GM12801 (cell line): ENCODE data around the gene HK1.

Source experiments
- CTCF ChIP-seq: IDR thresholded peaks from one replicate; pipeline ENCODE4 v1.5.1; 2011; ENCODE audit warnings: control low read depth; ENCODE audit not compliant: insufficient read length; ENCODE audit errors: extremely low read depth

HK1 gene

DNA sequence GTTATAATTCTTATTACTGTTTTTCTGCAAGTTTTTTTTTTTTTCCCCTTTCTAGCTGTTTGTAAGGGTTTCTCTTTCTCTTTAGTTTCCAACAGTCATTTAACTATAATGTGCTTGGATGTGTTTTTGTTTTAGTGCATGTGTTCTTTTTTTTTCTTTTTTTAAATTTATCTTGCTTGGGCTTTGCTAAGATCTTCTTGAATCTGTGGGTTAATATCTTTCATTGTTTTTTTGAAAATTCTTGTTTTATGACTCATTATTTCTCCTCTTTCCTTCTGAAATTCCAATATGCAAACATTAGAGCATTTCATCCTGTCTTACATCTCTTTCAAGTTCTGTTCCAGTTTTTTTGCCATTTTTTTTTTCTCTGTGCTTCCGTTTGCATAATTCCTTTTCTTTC, 5.7 kb upstream of the HK1 start:
- no peak for TF ChIP-seq CTCF

DNA sequence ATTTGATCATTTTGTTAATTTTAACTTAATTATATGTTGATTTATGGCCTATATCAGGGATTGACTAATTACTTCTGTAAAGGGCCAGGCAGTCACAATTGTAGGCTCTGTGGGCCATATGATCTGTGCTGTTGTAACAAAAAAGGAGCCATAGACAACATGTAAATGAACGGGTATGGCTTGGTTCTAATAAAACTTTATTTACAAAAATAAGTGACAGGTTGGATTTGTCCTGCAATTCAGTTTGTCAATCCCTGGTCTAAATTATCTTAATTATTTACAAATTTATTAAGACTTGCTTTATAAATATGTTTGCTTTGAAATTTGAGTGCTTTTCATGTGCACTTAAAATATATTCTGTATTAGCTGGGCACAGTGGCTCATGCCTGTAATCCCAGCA, 2.9 kb upstream of the HK1 start:
- no peak for TF ChIP-seq CTCF

GRCh38 chr10:69276503-69276902, 1.8 kb upstream of the HK1 start:
- no peak for TF ChIP-seq CTCF

GRCh38 chr10:69279110-69279509, 814 bp downstream of the HK1 start:
- TF ChIP-seq CTCF, result no peak

DNA sequence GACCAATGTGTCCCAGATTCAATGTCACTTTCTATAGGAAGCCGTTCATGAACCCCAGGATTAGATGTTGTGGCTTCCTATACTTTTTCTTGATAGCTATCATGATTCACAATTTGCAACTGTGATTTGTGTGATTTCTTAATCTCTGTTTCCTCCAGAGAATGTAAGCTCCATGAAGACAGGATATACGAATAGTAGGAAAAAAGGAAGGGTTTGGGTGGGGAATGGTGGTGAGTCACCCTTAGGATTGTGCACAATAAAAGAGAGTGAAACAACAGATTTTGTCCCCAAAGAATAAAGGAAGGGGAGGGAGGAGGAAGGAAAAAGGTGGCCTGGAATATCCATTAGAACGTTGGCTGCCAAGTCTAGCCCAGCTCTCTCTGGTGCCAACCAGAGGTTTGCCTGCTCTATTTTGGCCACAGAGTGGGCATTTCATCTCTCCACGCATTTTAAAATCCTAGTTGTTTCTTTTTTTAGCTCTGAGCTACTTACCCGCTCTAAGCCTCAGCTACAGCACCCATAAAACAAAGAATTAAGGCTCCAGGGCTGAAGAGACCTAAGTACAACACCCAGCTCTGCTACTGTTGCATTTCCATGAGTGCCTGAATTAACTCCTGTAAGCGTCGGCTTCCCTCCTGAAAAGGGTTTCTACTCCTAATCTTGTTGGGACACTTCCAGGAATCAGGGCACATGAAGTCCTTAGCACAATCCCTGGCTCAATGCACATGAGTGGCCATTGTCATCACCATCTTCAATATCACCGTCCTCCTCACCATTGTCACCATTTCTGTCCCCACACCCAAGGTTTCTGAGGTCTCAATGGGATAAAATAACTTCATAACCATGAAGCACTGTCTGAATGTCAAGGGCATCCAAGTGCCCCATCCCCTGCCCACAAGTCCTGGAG, 3.5 kb downstream of the HK1 start:
- no peak for TF ChIP-seq CTCF

GRCh38 chr10:69285699-69286098, 7.4 kb downstream of the HK1 start:
- TF ChIP-seq CTCF, result no peak

GRCh38 chr10:69287181-69287580, 8.9 kb downstream of the HK1 start:
- TF ChIP-seq CTCF, result no peak

GRCh38 chr10:69290993-69291392, 12.7 kb downstream of the HK1 start:
- no peak for TF ChIP-seq CTCF
